A549 (cell line): ENCODE data around the gene ASB13.

ENCODE experiments used
- CHD2 ChIP-seq: fragments of 150-350 bp; IDR thresholded peaks from 2 replicates; pipeline ENCODE4 v1.6.1; 2014; ENCODE audit warnings: low read length; ENCODE audit not compliant: partially characterized antibody
- CTCF ChIP-seq: fragments of >200 bp; sonication (Bioruptor Twin); formaldehyde crosslinking; IDR thresholded peaks from 3 replicates; pipeline ENCODE4 v1.5.1; 2016
- MAFK ChIP-seq: fragments of 450-650 bp; IDR thresholded peaks from 2 replicates; pipeline ENCODE4 v1.6.1; 2014; ENCODE audit not compliant: partially characterized antibody
- MAX ChIP-seq: IDR thresholded peaks from 2 replicates; pipeline ENCODE4 v1.6.1; 2012
- MAZ ChIP-seq: fragments of 150-350 bp; IDR thresholded peaks from 2 replicates; pipeline ENCODE4 v1.6.1; 2014; ENCODE audit warnings: antibody characterized with exemption, low read depth, low read length, borderline replicate concordance
- RAD21 ChIP-seq, 2 experiments: fragments of >200 bp in 1 of 2; sonication (Bioruptor Twin) in 1 of 2; formaldehyde crosslinking in 1 of 2; IDR thresholded peaks in 1 of 2; conservative IDR thresholded peaks in 1 of 2; 2 replicates in 1 of 2; 3 replicates in 1 of 2; pipeline ENCODE4 v1.6.1; 2012 to 2018; ENCODE audit warnings: inconsistent platforms in 1 of 2
- RCOR1 ChIP-seq: fragments of 150-350 bp; IDR thresholded peaks from 2 replicates; pipeline ENCODE4 v1.6.1; 2014; ENCODE audit warnings: antibody characterized with exemption, low read length, low read depth
- RFX5 ChIP-seq: fragments of 450-650 bp; IDR thresholded peaks from 2 replicates; pipeline ENCODE4 v1.7.1; 2014; ENCODE audit warnings: antibody characterized with exemption, mild to moderate bottlenecking, moderate library complexity
- SMC3 ChIP-seq: fragments of >200 bp; sonication (Bioruptor Twin); formaldehyde crosslinking; IDR thresholded peaks from 3 replicates; pipeline ENCODE4 v1.6.1; 2018; ENCODE audit warnings: inconsistent platforms
- TFCP2L1 ChIP-seq: fragments of 250-450 bp; sonication (Bioruptor Pico); IDR thresholded peaks from 2 replicates; pipeline ENCODE4 v1.5.0; 2021; ENCODE audit warnings: mild to moderate bottlenecking

GRCh38 chr10:5694573-5694972, 28.2 kb upstream of the ASB13 start:
- TF ChIP-seq MAX, result no peak
- no peak for TF ChIP-seq CTCF
- no peak for TF ChIP-seq SMC3
- no peak for TF ChIP-seq MAFK
- no peak for TF ChIP-seq MAZ
- TF ChIP-seq CHD2, result no peak
- no peak for TF ChIP-seq RAD21 (conservative IDR thresholded peaks at IDR 0.05 in 1 of 2, IDR thresholded peaks at IDR 0.05 in 1 of 2)
- TF ChIP-seq RFX5, result no peak
- TF ChIP-seq TFCP2L1, result no peak
- no peak for TF ChIP-seq RCOR1
